Amniotic epithelial cell (primary cell): Measurements from ENCODE around the gene PDCL3.
A peak's percentile ranks its signal among the peaks of the same experiment; 100 is the strongest.

Experiments used
- DNase-seq: peaks from one replicate; pipeline ENCODE4 v3.0.0-alpha.2; 2010; ENCODE audit warnings: low read depth

Gene PDCL3

DNA sequence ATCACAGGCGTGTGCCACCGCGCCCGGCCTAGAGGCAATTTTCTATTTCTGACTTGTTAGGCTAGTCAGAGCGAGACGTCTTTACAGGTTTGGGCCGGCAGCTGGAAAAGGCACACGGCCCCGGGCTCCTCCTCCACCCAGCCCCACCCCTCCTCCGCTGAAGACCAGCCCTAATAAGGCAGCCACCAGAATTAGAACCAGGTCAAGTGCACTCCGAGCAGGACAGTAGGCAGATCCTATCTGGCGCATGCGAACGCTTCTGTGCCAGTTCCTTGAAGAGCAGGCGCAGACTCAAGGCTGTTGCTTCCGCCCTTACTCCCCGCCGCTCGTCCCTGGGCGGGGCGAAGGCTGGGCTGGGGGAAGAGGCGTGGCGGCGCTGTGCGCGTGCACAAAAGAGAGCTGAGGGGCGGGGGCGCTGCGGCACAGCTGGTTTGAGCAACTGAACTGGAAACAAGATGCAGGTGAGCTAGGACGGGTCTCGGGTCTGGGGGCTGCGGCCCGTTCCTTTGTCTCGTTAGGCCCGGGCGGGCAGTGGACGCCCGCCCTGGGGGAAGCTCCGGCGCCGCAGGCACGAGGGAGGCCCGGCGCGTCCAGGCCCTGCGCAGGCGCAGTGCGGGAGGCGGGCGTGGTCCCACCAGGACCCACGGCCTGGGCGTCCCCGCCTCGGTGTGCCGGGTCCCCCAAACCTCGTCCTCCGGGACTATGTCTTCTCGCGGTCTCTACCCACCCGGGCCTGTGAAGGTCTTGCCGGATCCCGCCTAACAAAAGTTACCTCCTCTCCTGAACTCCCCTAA is at the start of gene PDCL3:
PDCL3 (plus strand) TSS at position 381 of the 794 bp plus-strand sequence; CDS start at position 456, 75 bp downstream.
- peak; percentile 100 for DNase-seq

DNA sequence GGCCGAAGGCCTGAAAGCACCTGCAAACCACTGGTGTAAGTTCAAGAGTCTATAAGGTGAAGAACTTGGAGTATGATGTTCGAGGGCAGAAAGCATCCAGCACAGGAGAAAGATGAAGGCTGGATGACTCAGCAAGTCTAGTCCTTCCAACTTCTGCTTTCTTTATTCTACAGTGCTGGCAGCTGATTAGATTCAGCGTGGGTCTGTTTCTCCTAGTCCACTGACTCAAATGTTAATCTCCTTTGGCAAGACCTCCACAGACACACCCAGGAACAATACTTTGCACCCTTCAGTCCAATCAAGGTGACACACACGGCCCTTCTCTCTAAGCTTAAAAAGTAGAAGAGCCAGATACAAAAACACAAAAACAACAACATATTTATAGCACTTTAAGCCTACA is 49.1 kb upstream of the PDCL3 start:
- DNase-seq, result no peak

DNA sequence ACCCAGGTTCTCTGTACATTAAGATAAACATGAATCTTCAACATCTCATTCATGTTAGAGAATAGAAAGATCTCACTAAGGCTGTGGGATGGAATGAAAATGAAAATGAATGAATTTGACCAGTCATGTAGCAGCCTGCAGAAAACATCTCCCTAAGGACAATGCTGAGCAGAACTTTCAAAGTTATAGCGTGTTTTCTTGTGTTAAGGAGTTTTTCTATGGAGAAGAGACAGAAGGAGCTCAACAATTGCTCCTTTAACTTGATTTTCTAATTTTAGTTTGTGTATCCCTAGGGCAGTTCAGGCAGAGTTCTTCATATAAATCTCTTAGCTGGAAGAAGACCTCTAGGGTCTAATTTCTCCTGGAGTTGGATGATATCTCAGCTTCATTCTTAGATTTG is 45.2 kb upstream of the PDCL3 start:
- no peak for DNase-seq

DNA sequence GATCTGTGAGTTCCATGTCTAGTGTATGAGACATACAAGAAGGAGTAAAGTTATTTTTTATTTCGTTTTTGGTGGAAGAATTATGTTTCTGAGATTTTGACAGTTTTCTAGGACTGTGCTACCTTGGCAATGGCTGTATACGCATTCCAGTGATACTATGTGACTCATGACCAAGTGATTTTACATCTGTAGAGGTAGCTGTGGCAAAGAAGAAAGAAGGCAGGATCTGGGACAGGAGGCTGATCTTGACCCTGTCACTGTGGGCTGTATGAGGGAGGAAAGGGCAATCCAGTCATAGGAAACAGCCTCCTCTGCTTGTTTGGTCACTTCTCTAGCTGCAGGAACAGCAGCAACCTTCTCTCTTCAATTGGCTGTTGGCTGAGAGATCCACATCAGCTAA is 44.0 kb upstream of the PDCL3 start:
- DNase-seq, result no peak

DNA sequence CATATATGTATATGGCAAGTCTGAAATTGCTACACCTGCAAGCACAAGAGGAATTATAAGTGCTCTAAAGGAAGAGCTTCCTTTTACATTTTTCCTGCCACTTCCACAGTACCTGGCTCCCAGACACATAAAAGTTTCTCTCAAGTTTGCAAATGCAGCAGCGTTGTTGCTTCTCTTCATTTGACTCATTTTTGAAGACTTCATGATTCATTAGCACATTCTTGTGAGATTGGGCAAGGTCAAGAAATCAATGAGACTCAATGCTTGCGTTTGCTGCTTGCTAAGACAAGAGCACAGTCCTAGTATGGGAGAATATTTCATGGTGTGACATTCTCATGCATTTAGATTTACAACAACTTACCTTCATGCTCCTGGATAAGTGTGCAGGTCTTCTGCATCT is 42.6 kb upstream of the PDCL3 start:
- peak; percentile 11 for DNase-seq

- DNase-seq, result no peak
Measured at GRCh38 chr2:100522430-100522829, 40.4 kb upstream of the PDCL3 start.

- DNase-seq, result no peak
Measured at GRCh38 chr2:100524331-100524730, 38.5 kb upstream of the PDCL3 start.

DNA sequence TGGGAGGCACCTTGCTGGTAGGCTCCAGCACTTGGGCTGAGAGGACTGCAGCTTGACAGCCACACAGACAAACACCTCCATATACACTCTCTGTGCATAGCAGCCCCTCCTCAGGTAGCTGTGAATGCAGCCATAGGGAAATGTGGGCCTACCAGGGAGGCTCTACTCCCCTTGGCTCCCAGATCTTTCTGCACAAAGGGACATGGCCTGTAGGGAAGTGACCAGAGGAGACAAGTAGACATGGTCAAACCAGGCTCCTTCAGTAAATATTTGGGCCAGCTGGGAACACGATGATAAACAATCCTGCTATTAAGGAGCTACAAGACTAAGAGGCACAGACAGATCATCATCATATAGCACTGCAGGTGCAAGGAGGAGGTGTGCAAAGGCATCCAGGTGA is 35.9 kb upstream of the PDCL3 start:
- no peak for DNase-seq

GRCh38 chr2:100527440-100528015 is 35.3 kb upstream of the PDCL3 start:
- DNase-seq, result no peak

DNA sequence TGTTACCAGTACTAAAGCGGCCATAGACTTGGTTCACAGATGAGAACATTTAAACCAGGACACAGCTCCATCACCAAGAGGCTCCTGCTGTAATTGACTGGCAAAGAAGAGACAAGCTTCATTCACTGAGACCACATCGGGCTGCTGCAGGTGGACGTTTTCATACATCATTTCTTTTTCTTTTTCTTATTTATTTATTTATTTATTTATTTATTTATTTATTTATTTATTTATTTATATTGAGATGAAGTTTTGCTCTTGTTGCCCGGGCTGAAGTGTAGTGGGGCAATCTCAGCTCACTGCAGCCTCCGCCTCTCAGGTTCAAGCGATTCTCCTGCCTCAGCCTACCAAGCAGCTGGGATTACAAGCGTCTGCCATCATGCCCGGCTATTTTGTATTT is 33.6 kb upstream of the PDCL3 start:
- no peak for DNase-seq

DNA sequence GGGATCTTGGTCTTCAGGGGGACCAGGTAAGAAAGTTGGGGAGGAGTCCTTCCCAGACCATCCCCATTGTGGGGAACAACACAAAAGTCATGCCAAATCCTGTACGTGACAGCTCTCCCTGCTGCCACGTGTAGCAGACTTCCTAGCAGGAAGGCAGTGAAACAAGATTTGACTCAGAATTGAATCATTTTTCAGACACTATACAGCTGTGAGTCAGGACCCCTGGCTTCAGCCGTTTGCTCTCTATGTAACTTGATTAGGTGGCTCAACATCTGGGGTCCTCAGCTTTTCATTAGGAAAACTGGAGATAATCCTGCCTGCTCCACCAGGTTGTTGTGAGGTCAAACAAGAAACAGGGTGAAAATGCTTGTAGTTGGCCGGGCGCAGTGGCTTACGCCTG is 32.9 kb upstream of the PDCL3 start:
- no peak for DNase-seq

DNA sequence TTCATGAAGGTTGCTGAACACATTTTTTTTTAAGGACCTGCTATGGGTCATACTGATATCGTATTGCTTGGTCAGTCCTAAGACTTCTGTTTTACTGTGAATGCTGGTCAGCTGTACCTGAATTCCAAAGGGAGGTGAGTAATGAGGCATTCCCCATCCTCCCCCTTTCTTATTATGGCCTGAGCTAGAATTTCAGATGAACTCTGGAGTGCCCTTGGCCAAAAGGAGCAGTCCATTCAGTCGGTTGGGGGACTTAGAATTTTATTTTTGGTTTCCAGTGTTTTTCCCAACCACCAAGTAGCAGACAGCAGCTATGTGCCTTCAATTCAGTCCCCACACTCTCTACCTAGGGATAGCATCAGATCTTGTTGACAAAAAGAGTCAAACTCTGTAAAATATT is 26.9 kb upstream of the PDCL3 start:
- no peak for DNase-seq

DNA sequence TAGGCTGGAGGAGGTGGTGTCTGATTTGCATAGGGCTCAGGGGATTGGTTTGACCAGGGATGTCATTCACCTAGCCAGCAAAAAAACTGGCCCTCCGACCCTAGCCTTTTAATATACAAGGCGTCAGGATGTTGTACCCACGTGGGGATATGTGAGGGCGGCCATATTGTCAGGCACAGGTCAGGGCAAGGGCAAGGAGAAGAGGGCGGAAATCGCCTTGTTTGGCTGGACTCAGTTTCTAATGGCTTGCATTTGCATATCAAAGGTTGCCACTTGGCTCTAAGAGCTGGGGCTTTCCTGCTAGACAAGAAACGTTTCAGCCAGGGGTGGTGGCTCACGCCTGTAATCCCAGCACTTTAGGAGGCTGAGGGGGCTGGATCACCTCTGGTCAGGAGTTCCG is 24.9 kb upstream of the PDCL3 start:
- no peak for DNase-seq

GRCh38 chr2:100539221-100539620 is 23.6 kb upstream of the PDCL3 start:
- DNase-seq, result no peak

DNA sequence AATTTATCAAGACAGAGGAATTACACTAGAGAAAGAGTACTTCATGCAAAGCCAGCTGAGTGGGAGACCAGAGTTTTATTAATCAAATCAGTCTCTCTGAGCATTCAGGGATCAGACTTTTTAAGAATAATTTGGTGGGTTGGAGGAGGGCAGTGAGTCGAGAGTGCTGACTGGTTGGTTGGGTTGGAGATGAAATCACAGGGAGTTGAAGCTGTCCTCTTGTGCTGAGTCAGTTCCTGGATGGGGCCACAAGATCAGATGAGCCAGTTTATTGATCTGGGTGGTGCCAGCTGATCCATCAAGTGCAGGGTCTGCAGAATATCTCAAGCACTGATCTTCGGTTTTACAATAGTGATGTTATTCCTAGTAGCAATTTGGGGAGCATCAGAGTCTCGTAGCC is 21.4 kb upstream of the PDCL3 start:
- DNase-seq, result no peak

GRCh38 chr2:100542418-100542817 is 20.4 kb upstream of the PDCL3 start:
- DNase-seq, result no peak

DNA sequence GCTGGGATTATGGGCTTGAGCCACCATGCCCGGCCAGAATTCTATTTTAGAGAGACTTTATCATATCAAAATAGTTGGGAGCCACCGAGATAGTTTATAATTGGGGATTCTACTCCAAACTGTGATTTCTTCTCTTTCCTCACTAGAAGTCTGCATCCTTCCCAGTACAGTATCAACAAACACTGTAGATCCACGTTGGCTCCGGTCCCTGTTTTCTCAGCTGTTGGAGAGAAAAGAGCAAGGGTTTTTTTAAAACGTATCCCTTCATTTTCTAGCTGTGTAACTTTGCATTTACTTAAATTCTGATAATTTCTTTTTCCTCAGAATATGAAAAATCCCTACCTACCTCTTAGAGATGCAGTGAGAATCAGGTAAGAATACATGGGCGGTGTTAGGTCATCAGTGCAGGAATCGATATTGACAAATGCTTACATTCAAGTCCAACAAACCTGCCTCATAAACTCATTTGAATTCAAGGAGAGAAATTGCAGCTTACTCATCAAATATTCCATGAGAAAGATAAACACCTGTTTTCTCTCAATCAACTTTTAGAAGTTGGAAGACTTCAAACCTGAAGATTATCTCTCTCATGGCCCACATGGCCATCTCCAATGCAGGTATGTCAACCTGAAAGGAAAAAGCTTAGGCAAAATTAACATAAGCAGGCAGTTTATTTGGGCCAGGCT is 17.7 kb upstream of the PDCL3 start:
- no peak for DNase-seq

GRCh38 chr2:100546469-100546868 is 16.3 kb upstream of the PDCL3 start:
- DNase-seq, result no peak

DNA sequence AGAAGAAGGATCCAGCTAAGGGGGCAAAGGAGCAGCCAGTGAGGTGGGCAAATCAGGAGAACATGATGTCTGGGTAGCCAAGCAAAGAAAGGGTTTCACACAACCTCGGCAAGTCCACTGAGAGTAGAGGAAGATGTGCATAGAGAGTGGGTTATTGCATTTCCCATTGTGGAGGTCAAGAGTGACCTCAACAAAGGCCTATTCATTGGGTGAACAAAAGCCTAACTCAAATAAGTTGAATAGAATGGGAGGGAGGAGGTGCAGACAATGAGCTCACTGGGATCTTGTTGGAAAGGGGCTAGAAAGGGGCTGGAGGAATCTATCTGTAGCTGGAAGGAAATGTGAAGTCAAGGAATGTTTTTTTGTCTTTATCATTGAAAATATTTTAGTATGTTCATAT is 14.0 kb upstream of the PDCL3 start:
- DNase-seq, result no peak

- DNase-seq, result no peak
Measured at GRCh38 chr2:100551303-100551702, 11.5 kb upstream of the PDCL3 start.

DNA sequence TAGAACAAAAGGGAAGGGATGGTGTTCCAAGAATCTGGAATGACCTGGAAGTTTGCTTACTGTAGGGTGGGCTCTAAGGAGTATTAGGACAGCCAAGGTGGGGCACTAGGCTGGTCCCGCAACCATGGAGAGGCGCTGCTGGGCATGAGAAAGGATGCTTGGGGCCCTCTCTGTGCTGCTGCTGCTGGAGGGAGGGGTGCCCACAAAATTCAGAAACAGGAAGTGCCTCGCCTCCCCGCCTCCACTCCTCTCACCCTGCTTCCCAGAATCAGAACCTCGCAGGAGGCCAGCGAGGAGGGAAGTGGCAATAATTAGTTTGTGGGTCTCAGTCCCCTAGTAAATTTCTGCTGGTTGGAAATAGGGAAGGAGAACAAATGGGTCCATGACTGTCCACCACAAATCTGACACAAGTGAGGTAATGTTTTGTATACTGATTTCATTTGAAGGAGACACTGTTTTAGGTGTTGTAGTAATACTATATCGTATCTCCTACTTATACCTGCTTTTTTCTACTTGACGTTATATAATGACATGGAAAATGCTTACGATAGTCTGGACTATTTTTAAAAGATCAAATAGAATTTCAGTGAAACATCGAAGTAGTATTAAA is 7.9 kb upstream of the PDCL3 start:
- DNase-seq, result no peak

GRCh38 chr2:100556746-100557145 is 6.0 kb upstream of the PDCL3 start:
- DNase-seq, result no peak
